ENCODE results near the gene STXBP6. TPM values are rescaled to one million over a fixed set of nuclear protein-coding genes. Genes with fewer than 3 reads are reported as not detected.
A peak's percentile ranks its signal among the peaks of the same experiment; 100 is the strongest.
"Not testable (repeated sequence)": the region's sequence is repeated elsewhere in the genome, so short reads cannot be mapped to it uniquely, and the experiment has no call there.

Gene STXBP6
- total RNA-seq, 1 donor from 2014 or later: 16.9 TPM

DNA sequence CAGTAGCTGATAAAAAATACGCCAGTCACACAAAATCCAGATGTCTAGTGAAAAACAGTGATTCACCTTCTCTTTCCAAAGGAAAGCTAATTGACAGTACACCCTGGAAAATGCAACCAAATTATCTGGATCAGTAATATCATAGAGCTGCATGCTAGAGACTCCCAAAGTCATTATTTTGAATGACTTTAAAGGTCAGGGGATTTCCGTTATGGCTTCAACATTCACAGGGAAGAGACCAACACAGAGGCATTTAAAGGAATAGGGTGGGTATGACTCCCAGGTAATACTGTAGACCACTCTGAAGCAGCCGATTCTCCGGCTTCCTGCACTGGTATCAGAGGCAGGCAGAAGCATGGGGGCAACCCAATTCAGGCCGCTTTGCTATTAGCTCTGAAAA is 190.4 kb downstream of the STXBP6 start:
- DNase-seq (ENCODE audit: low read depth in 2 of 2): no peak

DNA sequence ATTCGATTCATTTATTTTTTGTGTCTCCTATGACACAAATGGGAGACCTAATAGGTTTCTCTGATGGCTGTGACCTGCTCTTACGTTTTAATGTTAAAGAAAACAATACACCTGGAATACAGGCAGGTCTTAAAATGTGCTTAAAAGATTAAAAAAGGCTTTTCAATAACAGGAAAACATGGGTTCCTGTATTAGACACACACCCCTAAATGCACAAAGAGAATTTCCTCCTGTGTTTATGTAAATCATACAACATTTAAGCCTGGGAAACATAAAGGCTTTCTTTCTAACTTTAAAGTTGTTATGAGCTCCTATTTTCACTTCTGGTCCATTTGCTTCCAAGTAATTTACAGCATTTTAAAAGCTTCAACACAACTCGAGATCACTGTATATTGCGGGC is 191.3 kb downstream of the STXBP6 start:
- no peak for DNase-seq (ENCODE audit: low read depth in 2 of 2)

DNA sequence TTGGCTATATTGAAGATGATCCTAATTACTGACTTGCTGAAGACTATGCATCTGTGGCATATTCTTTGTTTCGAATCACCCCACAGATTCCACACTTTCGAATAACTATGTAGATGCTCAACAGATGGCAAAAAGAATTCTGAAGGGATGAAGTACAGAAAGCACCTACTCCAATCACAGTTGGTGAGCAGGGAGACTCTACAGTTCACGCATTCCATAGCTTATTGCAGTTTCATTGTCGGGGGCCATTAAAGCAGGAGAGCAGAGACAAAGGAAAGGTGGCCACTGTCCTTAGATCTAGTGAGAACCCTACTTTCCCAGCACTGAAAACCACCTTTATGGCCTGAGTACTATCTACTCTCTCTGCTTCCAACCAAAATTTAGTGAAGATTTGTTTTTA is 191.9 kb downstream of the STXBP6 start:
- DNase-seq (ENCODE audit: low read depth in 2 of 2): no peak

DNA sequence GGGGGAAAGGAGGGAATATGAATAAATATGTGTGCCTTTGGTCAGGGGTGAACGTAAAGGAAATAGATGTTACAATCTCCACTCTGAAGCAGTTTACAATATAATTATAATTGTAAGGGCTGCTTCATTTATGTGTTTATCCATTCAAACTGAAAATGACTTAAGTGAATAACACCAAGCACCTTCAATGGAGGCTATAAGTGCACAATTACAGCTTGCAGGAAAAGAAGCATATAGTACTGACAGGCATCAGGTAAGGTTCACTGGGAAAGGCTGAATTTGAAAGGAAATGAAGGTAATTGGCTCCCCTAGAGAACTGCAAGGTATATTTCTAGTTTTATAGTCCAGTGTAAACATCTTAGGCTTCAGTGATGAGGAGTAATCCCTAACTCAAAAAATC is 192.7 kb downstream of the STXBP6 start:
- DNase-seq (ENCODE audit: low read depth in 2 of 2): no peak

DNA sequence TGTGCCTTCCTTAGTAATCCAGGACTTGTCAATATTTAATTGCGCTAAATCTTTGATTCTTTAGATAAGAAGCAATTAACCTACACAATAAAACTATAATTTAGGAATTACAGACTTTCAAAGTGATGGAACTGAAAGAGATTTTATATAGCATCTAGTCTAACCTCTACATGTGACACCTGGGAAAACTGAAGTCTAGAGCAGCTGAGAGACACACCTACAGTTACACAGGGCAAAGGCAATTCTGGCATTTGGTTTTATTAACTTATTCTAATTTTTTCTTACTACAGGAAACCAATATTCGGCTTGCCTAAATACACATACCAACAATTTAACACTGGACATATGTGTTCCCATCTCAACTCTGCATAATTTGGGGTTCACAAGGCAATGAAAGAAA is 196.5 kb downstream of the STXBP6 start:
- DNase-seq (ENCODE audit: low read depth in 2 of 2): no peak

DNA sequence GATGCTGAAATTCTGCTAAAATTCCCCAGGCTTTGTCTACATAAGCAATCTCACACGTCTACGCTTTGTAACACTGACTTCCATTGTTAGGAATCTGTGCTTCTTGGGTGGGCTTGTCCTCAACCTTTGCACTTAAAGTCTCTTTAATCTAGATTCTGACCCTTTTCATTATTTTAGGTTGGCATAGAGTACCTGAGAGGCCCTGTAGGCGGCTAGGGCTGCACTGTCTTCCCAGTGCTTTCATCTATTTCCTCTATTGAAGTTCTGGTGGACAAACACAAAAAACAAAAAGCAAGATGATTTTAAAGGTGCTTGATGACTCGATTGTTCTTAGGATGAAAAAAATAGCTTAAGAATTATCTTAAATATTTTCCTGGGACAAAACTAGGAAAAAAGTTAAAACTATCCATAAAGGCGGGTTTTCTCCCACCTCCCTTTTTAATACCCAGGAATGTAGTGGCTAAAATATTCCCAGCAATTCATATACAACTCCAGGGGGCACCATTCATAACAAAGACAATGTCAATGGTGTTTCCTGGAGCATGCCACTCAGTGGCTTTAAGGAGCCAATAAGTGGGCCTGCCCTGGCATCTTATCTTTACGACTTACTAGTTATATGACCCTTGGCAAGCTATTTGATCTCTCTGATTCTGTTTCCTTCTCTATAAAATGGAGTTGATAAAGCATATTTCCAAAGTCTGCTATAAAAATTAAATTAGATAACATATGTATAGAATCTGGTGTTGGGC is 197.5 kb downstream of the STXBP6 start:
- no peak for DNase-seq (ENCODE audit: low read depth in 2 of 2)

DNA sequence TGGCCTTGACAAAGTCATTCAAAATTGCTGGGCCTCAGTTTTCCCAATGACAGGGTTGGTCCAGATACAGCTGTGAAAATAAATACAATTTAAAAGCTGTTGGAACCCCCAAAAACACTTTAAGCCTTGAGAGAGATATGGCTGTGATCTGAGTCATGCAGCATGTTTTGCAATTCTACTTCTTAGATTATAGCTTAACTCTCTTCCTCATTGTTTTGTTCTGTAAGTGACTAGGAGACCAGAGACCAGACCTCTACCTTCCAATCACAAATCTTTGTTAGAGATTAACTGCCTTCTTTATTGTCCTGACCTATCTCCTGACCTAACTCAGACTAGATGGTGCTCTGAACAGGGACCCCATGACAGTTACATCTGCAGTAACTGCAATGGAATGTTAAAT is 198.1 kb downstream of the STXBP6 start:
- no peak for DNase-seq (ENCODE audit: low read depth in 2 of 2)

DNA sequence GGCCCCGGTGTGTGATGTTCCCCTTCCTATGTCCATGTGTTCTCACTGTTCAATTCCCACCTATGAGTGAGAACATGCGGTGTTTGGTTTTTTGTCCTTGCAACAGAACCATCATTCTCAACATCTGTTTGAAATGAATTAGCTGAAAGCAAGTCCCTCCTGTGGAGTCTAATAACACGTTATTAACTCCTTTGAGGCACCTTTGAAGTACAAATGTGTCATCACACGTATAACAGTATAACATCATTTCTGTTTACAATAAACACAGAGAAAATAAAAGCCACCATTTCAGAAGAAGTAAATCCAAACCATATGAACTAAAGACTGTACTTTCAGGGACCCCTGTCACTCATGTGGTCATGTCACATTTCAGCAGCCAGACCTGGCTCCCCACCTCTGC is 198.5 kb downstream of the STXBP6 start:
- DNase-seq (ENCODE audit: low read depth in 2 of 2): no peak

DNA sequence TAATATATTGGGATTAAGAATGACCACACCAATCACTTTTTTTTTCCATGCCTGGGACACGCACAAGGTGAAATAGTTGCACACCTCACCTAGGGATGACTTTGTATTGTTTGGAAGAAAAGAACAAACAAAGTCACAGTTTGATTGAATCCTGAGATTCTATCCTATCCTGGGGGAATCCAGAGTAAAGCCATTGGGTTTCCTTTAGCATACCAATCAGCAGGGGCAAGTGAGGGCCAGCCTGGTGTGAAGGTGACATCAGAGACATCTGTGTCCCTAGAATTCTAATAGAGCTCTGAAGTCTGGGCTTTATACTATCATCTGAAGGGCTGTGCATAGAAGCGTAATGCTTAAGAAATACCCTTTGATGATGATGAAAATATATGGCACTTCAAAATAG is 199.9 kb downstream of the STXBP6 start:
- DNase-seq (ENCODE audit: low read depth in 2 of 2): no peak

DNA sequence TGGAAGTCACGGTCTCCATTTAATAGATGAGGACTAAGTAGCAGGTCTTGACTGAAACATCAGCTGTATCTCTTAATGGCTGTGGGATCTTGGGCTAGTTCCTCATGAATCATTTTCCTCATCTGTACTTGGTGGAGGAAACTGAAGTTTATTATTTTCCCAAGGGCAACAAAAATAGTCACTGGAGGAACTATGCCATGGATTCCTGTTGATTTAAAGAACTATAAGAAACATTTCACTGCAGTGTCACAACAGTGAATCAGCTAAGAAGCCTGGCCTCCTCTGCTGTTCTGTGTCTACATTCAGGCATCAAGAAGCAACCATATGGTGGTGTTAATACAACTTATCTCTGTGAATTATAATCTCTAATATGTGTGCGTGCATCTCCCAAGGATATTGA is 200.5 kb downstream of the STXBP6 start:
- peak in 1 of 2 donors; percentile 0 for DNase-seq (ENCODE audit: low read depth in 2 of 2)

DNA sequence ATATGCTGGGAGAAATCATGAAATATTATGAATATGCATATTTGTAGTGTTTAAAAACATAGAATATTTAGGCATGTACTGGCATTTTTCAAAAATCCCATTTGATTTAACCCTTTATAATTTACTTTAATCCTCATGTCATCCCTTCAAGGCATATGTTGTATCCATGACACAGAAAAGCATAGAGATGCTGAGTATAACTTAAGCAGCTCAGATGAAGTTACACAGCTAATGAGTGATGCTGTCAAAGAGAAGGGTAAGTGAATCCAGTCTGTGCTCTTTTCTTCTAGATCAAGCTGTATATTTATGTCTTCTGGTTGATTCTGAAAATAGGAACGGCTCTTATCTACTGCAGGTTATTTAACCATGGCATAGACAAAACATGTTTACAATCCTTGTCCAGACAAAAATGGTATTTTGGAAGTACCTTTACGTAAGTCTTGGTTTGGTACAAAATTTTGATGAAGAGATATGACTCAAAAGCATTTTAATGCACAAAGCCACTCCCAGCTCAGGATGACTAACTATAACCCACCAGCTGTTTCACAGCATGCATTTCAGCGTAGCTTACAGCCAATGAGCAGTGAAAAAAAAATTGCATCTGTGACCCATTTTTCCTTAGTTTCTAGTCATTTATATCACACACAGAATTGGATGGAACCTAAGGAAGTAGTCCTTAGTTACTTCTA is 201.7 kb downstream of the STXBP6 start:
- no peak for DNase-seq (ENCODE audit: low read depth in 2 of 2)

DNA sequence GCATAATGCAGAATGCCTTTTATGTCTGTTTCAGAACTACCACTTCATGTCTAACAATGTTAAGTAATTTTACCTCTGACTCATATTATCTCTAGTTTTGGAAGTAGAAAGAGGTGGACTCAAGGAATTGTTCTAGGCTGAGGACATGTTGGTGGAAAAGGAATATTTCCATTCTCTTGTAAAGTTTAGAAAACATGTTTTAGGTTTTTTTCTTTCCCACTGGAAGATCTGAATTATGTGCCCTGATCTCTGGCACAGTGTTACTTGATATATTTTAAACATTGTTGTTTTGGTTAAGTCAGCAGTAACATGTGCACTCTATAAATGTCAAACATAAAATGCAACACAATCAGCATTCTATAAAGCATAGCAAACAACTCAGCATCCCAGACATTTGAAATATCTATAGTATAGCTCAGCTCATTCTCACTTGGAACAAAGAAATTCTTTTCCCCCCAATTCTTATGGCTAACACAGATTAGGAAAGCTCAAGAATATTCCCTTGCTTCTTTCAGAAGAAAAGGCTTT is 202.3 kb downstream of the STXBP6 start:
- DNase-seq (ENCODE audit: low read depth in 2 of 2): no peak

DNA sequence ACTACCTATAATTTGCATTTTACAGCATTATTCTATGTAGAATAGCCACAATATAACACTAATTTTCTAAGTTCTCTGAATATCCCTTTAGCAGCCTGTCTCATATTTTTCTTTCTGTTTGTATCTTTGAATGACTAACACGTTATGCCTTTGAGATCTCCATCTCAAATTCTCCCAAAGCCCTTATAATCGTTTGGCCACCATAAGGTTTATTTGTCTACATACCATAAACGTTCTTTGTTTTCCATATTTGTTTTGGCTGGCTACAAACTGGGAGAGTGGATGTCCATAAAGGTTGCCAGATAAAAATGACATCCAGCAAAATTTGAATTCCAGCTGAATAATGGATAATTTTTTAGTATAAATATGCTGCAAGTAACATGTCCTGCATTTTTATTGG is 203.7 kb downstream of the STXBP6 start:
- DNase-seq (ENCODE audit: low read depth in 2 of 2): peak in 1 of 2 donors; percentile 24

DNA sequence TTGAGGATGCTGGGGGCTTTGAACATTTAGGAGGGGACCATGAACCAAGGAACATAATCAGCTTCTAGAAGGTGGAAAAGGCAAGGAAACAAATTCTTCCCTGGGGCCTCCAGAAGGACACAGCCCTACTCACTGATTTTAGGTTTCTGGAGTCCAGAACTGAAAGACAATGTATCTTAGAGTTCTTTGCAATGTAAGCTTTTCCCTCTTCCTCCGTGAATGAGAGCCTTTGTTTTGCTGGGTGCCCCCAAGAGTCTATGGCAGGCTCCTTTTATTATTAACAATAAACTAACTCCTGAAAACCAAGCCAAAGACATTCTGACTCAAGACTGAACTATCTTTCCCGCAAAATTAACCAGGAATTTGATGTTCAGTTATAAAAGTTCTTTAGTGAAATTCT is 204.1 kb downstream of the STXBP6 start:
- DNase-seq (ENCODE audit: low read depth in 2 of 2): no peak

DNA sequence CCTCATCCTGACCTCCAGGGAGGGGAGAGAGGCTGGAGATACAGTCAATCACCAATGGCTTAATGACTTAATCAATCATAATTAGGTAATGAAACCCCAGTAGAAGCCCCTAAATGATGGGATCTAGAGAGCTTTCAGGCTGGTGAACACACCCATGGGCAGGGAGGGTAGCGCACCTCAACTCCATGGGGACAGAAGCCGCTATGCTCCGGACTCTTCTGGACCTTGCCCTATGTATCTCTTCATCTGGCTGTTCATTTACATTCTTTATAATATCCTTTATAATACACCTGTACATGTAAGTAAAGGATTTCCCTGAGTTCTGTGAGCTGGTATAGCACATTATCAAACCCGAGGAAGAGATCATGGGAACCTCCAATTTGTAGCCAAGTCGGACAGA is 205.9 kb downstream of the STXBP6 start:
- no peak for DNase-seq (ENCODE audit: low read depth in 2 of 2)

DNA sequence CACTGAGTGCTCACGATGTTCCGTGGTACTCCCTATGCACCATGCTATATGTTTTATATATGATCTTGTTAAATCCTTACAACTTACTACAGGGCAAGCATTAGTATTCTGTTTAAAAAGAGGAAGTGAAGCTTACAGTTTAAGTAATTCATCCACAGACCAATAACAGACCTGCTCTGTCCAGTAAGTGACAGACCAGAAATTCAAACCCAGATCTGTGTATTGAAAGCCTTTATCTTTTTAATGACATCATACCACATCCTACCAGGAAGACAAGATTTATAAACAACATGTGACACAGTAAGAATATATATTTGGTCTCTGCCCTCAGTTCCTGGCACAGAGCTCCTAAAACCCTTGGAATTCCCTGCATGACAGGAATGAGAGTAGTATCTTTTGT is 206.5 kb downstream of the STXBP6 start:
- DNase-seq (ENCODE audit: low read depth in 2 of 2): no peak

DNA sequence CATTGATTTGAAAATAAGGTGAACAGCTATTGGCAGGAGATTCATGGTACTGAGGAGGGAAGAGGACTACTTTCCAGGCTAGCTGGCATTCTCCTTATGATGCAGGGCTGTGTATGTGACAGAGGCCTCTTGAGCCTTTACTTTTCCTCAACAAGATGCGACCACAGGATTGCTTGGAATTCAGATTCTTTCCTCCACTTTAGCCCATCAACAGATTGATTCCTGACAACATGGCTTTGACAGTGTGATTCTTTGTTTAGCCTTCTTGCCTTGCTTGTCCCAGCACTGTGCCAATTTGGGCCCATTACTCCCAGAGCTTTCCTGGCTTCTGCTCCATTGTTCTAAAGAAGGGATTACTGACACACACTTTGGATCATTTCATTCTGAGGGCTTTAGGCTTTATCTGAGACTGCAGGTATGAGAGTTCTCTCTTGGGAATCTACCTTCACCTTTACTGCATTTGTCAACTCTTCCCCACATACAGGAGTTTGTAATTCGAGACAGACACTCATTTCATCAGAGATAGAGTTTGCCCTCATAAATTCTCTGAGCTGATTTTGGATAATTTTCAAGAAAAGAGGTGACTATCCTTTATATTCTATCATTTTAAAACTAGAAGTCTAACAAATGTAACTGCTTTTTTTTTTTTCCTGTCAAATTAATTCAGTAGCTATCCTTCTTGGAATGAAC is 209.6 kb downstream of the STXBP6 start:
- no peak for DNase-seq (ENCODE audit: low read depth in 2 of 2)

DNA sequence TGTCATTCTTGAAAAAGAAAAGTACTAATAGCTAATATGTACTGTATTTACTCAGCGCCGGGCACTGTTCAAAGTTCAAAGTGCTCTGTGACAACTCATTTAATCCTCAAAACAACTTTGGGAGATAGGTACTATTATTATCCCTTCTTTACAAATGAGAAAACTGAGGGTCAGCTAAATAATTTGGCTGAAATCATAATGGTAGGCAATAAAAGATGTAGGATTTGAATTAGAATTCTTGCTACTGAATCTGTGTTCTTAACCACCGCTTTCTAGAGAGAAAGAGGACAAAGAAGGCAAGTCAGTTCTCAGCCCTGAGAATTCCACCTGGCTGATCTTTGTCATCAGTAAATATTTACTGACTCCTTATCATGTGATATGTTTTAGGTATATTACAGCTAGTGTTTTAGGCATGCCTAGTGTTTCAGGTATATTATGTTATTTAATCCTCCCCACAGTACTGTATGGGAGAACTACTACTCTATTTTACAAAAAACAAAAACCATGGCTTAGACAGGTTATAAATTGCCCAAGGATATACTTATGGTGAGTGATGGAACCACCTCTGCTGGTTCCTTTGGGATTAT is 210.2 kb downstream of the STXBP6 start:
- DNase-seq (ENCODE audit: low read depth in 2 of 2): no peak

DNA sequence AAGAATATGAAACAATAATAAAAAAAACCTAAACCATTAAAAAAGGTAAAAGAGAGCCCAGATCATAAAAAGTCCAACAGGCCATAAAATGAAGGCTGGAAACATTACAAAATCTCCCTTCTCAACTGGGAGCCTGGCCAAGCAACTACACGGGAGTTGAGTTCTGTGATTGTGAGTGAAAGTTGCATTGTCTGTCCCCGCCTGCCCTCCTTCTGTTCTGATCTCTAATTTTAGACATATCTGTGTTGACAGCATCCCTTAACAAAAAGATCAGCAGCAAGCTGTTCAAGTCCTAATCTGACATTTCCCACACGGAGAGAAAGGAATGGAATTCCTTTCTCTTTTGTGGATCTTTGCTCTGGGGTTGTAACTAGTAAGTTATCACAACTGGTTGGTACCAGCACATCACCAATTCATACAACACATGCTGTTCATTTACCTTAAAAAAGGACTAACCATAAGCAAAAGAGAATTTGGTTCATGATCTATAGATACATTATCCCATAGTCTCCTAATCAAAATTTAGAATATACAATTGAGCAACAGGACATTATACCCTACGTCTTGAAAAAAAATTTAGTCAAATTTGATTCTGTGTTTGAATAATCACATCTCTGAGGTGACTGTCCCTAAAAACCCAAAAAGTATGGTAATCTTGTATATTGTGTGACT is 210.9 kb downstream of the STXBP6 start:
- DNase-seq (ENCODE audit: low read depth in 2 of 2): peak in 1 of 2 donors; percentile 52

DNA sequence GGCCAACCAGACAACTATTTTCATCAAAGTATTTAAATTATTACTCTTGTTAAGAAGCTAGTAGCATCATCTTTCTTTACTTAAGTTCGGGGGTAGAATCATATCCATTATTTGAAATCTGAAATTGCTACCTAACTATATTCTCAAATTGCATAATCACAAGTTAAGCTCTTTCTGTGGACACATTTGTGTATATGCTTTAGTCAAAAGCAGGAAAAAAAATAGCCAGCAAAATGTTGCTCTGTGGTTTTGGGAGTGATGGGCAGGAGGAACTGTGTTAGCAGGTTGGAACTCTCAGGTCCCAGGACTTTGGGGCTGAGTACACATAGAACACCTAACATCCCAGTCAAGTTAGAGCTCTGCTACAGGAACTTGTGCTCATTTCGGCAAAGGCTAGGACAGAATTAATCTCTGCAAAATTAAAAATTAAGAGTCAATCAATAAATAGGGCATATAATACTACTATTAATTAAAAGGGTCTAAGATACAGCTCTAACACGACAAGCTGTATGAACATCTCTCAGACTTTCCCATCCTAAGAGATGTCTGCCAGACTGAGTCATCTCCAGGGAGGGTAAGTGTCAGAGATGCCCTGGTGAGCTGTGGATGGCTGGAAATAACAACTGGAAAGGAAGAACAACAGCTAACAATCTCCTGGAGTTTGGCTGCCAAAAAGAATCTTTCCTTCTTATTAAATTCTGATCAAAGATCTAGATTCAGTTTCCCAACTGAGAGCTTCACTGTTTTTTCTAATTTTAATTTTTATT is 212.5 kb downstream of the STXBP6 start:
- DNase-seq (ENCODE audit: low read depth in 2 of 2): no peak

DNA sequence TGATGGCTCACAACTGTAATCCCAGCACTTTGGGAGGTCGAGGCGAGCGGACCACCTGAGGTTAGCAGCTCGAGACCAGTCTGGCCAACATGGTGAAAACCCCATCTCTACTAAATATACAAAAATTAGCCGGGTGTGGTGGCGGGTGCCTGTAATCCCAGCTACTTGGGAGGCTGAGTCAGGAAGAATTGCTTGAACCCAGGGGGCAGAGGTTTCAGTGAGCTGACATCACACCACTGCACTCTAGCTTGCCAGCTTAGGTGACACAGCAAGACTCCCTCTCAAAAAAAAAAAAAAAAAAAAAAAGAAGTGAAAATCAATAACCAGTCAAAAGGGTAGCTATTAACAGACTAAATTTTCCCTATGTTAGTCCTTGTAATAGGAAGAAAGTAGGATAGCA is 213.6 kb downstream of the STXBP6 start:
- not testable (repeated sequence) for DNase-seq (ENCODE audit: low read depth in 2 of 2)
